AG09319 (cell line): ENCODE measurements around the gene PBX2.

ENCODE experiments used
- DNase-seq: peaks from one replicate; pipeline ENCODE4 v3.0.0-alpha.2; 2010; ENCODE audit warnings: low read depth; ENCODE audit errors: extremely low read depth
- TF ChIP-seq, protein P1 (sequence below): IDR thresholded peaks from 2 replicates; pipeline ENCODE4 v1.5.1; 2011; ENCODE audit warnings: low read depth, mild to moderate bottlenecking, inconsistent platforms, low read length, moderate library complexity

The PBX2 gene

DNA sequence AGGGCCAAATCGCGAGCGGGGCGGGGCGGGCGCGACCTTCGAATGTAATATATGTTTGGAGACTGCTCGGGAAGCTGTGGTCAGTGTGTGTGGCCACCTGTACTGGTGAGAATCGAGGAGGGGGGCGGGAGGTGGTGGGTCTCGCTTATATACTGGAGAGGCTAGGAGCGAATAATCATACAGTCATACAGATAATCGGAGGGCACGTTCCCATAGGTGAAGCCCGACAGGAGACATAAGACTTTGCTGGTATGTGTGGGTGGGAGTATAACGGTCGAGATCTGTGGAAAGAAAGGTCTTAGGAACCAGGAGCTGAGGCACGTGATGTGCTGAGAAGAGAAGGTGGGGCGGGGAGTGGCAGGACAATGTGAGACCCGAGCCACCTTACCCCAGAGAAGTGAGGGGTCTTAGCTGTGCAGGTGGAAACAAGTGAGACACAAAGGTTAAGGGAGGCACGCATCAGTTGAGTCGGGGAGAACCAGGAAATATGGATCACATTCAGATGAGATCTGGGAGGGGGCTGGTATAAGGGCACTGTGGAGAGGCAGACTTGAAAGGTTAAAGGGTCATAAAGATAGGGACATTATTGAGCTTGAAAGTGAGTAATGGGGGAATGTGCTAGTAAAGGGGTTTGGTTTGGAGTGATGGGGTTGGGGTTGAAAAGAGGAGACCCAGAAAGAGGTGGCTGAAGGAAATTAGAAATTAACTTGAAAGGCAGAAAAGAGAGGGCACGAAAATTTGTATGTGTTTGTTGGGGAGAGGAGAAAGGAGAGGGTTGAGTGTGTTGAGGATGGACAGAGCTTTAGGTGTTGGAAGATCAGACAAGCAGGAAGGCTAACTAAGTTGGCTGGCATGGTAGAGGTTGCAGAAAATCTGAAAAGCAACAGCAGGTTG, 11.2 kb downstream of the PBX2 start:
- no peak for DNase-seq
- TF ChIP-seq, protein P1, sequence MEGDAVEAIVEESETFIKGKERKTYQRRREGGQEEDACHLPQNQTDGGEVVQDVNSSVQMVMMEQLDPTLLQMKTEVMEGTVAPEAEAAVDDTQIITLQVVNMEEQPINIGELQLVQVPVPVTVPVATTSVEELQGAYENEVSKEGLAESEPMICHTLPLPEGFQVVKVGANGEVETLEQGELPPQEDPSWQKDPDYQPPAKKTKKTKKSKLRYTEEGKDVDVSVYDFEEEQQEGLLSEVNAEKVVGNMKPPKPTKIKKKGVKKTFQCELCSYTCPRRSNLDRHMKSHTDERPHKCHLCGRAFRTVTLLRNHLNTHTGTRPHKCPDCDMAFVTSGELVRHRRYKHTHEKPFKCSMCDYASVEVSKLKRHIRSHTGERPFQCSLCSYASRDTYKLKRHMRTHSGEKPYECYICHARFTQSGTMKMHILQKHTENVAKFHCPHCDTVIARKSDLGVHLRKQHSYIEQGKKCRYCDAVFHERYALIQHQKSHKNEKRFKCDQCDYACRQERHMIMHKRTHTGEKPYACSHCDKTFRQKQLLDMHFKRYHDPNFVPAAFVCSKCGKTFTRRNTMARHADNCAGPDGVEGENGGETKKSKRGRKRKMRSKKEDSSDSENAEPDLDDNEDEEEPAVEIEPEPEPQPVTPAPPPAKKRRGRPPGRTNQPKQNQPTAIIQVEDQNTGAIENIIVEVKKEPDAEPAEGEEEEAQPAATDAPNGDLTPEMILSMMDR: no peak

DNA sequence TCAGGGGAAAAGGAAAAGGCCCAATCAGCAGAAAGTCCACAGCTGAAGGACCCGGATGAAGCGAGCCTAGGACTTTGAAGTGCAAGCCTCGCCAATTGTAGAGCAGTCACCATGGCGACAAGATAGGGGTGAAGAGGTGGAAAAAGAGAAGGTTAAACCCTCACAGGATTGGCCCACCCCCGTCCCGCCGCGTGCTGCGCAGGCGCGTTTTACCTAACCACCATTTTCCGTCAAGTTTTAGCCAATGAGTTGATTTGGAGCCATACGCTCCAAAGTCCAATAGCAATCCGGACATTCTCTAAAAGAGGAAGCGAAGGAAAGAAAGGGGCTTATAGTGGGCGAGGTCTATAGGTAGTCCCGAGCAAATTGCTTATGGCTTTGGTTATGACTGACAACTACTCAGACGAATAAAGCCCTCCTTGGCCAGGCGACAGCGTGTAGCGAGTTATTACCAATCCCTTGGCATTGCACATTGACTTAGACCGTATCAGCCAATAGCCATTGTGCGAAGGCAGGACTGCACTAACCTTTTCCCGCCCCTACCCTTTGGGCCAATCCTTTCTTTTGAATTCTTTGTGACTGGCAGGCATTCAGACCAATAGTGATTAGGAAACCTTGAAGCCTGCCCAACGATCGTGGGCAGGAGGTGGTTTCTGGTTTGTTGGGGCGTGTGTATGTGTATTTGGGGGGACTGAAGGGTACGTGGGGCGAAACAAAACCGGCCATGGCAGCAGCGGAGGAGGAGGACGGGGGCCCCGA, 12.0 kb downstream of the PBX2 start, which contains the start of gene RNF5:
Gene RNF5, plus strand, starts transcription at position 618 of the 759 bp plus-strand sequence. Its CDS starts 107 bp downstream, at position 725.
- peak; percentile 100 for DNase-seq
- TF ChIP-seq, protein P1: no peak

DNA sequence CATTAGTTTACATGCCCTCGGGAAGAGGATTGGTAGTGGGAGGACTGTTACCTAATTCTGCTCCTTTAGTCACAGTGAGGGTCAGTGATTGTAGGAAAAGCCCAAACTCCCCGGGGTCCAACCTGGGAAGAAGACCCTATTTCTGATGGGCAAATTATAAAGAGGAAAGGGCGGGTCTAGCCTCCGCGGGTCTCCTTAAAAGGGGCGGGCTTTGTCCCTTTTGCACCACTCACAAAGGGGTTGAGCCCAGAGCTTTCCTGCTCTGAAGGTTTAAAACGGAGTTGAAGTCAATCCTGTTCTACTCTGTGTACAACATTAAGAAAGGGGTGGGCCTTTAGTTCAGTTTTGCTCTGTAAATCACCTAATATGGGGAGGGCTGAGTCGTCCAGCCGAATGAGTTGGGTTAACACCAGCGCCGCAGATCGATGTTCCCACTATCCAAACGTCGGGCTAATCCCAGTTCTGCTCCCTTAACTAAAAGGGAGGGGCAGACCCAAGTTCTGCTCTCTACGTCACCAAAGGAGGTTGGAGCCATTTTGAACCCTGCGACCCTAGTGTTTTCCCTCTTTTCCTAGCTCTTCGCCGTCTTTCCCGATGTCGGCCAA, 12.7 kb downstream of the PBX2 start:
- TF ChIP-seq, protein P1: no peak
- no peak for DNase-seq

DNA sequence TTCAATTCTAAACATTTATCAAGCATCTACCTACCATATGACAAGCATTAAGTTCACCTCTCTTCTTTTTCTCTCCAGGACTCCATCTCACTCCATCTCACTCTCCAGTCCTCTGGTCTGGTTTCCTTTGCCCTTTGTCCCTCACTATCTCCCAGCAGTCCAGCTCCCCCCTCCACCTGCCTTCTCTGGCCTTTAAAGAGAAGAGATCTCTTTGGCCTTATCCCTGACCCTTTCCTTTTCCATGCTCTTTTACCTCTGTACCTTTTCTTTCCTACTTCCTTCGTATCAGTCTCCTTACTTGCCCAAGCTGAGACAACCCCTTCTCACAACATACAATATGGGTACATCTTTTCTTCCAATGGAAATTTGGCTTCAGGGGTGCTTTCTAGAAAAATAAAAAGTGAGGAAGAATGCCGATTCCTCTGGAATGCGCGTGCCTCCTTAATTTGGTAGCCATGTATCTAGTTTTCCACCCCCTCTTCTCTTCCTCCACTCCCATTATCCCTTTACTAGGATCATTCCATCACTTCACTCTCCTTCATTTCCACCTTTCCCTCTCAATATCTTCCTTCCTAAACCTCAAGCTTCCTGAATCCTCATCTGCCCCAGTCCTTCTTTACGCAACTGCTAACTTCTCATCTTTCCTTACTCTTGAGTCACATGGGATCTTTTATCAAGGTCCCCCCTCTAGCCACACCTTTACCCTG, 13.4 kb downstream of the PBX2 start:
- TF ChIP-seq, protein P1: no peak
- no peak for DNase-seq

DNA sequence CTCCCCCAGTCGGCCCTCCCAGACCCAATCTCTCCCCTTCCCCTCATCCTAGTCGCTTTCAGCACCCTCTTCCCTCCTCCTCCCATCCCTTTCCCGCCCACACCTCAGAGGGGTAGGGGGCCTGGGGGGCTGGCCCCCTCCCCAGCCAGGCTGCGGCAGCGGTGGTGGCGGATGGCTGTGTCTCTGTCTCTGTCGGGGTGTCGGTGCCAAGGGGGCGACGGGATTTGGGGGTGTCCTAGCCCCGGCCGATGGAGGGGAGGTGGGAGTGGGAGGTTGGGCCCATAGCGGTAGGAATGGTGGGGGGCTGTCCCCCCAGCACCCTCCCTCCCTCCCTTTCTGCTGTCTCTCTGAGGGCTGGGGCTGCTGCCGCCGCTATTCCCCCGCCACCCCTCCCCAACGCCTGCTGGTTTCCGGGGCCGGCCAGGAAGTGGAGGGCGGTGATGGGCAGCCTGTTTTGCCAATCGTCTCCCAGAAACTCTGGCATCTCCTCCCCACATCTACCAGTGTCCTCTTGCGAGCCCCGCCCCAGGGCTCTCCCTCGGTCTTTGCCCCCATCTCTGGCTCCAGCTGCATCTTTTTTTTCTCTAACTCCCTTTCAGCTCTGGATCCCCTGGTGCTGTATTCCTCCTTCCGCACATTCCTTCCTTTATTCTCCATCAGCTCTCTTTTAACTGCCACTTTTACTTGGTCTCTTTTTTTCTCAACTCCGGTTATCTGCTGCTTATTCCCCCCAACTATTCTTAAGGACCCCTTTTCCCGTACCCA, 14.1 kb downstream of the PBX2 start, which contains the start of gene AGPAT1:
Gene AGPAT1, minus strand, starts transcription at position 374 of the 765 bp plus-strand sequence. CDS start 4,588 bp downstream, outside the sequence.
- TF ChIP-seq, protein P1: no peak
- DNase-seq: peak; percentile 97

DNA sequence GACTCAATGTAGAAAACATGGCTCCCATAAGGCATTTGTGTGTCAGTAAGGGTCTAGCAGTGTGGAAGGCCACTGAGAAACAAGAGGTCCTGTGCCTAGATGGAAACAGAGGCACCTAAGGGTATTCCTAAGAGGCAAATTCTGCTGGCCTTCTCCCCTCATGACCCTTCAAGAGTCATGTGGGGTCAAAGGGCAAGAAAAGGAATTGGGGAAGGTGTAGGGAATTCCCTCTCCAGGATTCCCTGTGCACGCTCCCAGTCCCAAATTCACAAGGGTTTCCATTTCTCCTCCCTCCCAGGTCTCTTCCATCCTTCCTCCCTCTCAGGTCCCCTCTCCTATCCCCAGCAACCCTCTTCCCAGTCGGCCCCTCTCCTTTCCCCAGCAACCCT, 14.7 kb downstream of the PBX2 start:
- TF ChIP-seq, protein P1: no peak
- no peak for DNase-seq
